GM04503 (cell line): ENCODE results near the gene HECTD4.
"Not testable (repeated sequence)": the region's sequence is repeated elsewhere in the genome, so short reads cannot be mapped to it uniquely, and the experiment has no call there.

ENCODE experiments used
- DNase-seq: peaks from one replicate; pipeline ENCODE4 v3.0.0-alpha.2; 2012; ENCODE audit warnings: low read depth

The HECTD4 gene

GRCh38 chr12:112116232-112117060 lies 265.8 kb downstream of the HECTD4 start:
- no peak for DNase-seq

GRCh38 chr12:112115259-112116045 lies 266.8 kb downstream of the HECTD4 start:
- no peak for DNase-seq

GRCh38 chr12:112112409-112113133 lies 269.7 kb downstream of the HECTD4 start:
- DNase-seq: no peak

GRCh38 chr12:112111931-112112330 lies 270.3 kb downstream of the HECTD4 start:
- DNase-seq: no peak

GRCh38 chr12:112110787-112111662 lies 271.2 kb downstream of the HECTD4 start:
- DNase-seq: not testable (repeated sequence)
